H1 (cell line): ENCODE measurements around the gene TSPAN4. TPM values are rescaled to one million over a fixed set of nuclear protein-coding genes. Genes with fewer than 3 reads are reported as not detected.

Source experiments
- CTCF ChIA-PET: fragments of 300-600 bp; sonication (Branson Sonifier 250); formaldehyde crosslinking; loops from one replicate; lab custom pipeline; 2021; ENCODE audit not compliant: partially characterized antibody; lab: Charles Lee
- POLR2A ChIA-PET: fragments of 300-600 bp; sonication (Branson Sonifier 250); formaldehyde crosslinking; loops from one replicate; lab custom pipeline; 2021; ENCODE audit warnings: inconsistent platforms; ENCODE audit not compliant: partially characterized antibody; lab: Charles Lee
- DNase-seq, 2 experiments: peaks; one replicate each; pipeline versions ENCODE4 v3.0.0 to v3.0.0-alpha.2; 2010 to 2022; ENCODE audit warnings: low spot score in 2 of 2, low read depth in 1 of 2, mixed read lengths in 1 of 2
- FAIRE-seq: peaks from 2 replicates; lab custom pipeline; 2011; peaks lifted over from hg19 to GRCh38; lab: Jason Lieb, UNC
- H2AFZ ChIP-seq: 2 replicates; pipeline ENCODE4 v1.8.1; 2012; ENCODE audit warnings: low read length, inconsistent platforms
- H2AK5ac ChIP-seq: 2 replicates; pipeline ENCODE4 v1.6.1; 2013; ENCODE audit warnings: low read depth, low read length
- H2BK120ac ChIP-seq: replicated peaks from 2 replicates; pipeline ENCODE3; 2013; ENCODE audit warnings: low read depth, low read length, inconsistent platforms
- H2BK12ac ChIP-seq: 2 replicates; pipeline ENCODE4 v1.6.1; 2013; ENCODE audit warnings: low read depth, low read length
- H2BK15ac ChIP-seq: 2 replicates; pipeline ENCODE4 v1.6.1; 2013; ENCODE audit warnings: low read length
- H2BK20ac ChIP-seq: 2 replicates; pipeline ENCODE4 v1.6.1; 2013; ENCODE audit warnings: low read length
- H2BK5ac ChIP-seq: 2 replicates; pipeline ENCODE4 v1.6.1; 2013; ENCODE audit warnings: low read depth, low read length
- H3K14ac ChIP-seq: 2 replicates; pipeline ENCODE4 v1.6.1; 2013; ENCODE audit warnings: inconsistent platforms; ENCODE audit not compliant: insufficient read length
- H3K18ac ChIP-seq: 2 replicates; pipeline ENCODE4 v1.6.1; 2013; ENCODE audit warnings: low read length; ENCODE audit errors: extremely low read depth
- H3K23ac ChIP-seq: 2 replicates; pipeline ENCODE4 v1.6.1; 2013; ENCODE audit warnings: inconsistent platforms; ENCODE audit not compliant: insufficient read length
- H3K23me2 ChIP-seq: 2 replicates; pipeline ENCODE4 v1.6.1; 2013; ENCODE audit warnings: low read depth, low read length
- H3K27ac ChIP-seq: 2 replicates; pipeline ENCODE4 v1.6.1; 2011; ENCODE audit warnings: low read depth, low read length, inconsistent platforms
- H3K27me3 ChIP-seq, 4 experiments: replicated peaks in 1 of 4; 1 replicate in 1 of 4; 2 replicates in 3 of 4; pipeline versions ENCODE4 v1.6.1 to v1.8.1; 2011 to 2013; ENCODE audit warnings: low read length in 3 of 4, mild to moderate bottlenecking in 3 of 4, inconsistent platforms in 2 of 4, mixed read lengths in 2 of 4, moderate library complexity in 1 of 4; ENCODE audit not compliant: control insufficient read depth in 3 of 4, insufficient read depth in 3 of 4; ENCODE audit errors: extremely low read depth in 1 of 4
- H3K36me3 ChIP-seq, 4 experiments: 2 replicates each; pipeline versions ENCODE4 v1.6.1 to v1.8.1; 2011 to 2013; ENCODE audit warnings: mild to moderate bottlenecking in 4 of 4, low read length in 3 of 4, moderate library complexity in 2 of 4, control low read depth in 1 of 4, inconsistent platforms in 1 of 4; ENCODE audit not compliant: insufficient read depth in 4 of 4, control insufficient read depth in 2 of 4
- H3K4ac ChIP-seq: replicated peaks from 2 replicates; pipeline ENCODE3; 2013; ENCODE audit warnings: low read length, low read depth, mixed read lengths, inconsistent platforms; ENCODE audit not compliant: insufficient read length
- H3K4me1 ChIP-seq, 4 experiments: replicated peaks in 1 of 4; 1 replicate in 1 of 4; 2 replicates in 3 of 4; pipeline versions ENCODE4 v1.6.1 to v1.8.1; 2011 to 2013; ENCODE audit warnings: low read length in 3 of 4, inconsistent platforms in 2 of 4, mixed read lengths in 1 of 4; ENCODE audit not compliant: insufficient read depth in 4 of 4, control insufficient read depth in 3 of 4
- H3K4me2 ChIP-seq, 2 experiments: 2 replicates each; pipeline versions ENCODE4 v1.6.1 to v1.8.1; 2011 to 2013; ENCODE audit warnings: low read depth in 2 of 2, low read length in 2 of 2, control low read depth in 1 of 2, inconsistent platforms in 1 of 2, mild to moderate bottlenecking in 1 of 2; ENCODE audit not compliant: insufficient read depth in 1 of 2
- H3K4me3 ChIP-seq, 4 experiments: fragments of 200-600, 300-600 bp in 1 of 4; sonication (generic), shearing (Covaris generic), sonication (Bioruptor Twin) in 1 of 4; 2 replicates each; pipeline versions ENCODE4 v1.5.1 to v1.8.1; 2011 to 2016; ENCODE audit warnings: low read length in 4 of 4, low read depth in 3 of 4, control low read depth in 2 of 4, inconsistent platforms in 2 of 4, mild to moderate bottlenecking in 2 of 4, mixed read lengths in 1 of 4, moderate library complexity in 1 of 4; ENCODE audit not compliant: insufficient read depth in 2 of 4; ENCODE audit errors: extremely low read depth in 1 of 4
- H3K56ac ChIP-seq: replicated peaks from 2 replicates; pipeline ENCODE3; 2013; ENCODE audit warnings: low read depth, mild to moderate bottlenecking, mixed read lengths, low read length, inconsistent platforms; ENCODE audit not compliant: insufficient read length
- H3K79me1 ChIP-seq: 2 replicates; pipeline ENCODE4 v1.6.1; 2013; ENCODE audit warnings: low read depth, low read length, control low read depth
- H3K79me2 ChIP-seq, 2 experiments: 2 replicates each; pipeline versions ENCODE4 v1.6.1 to v1.8.1; 2012 to 2013; ENCODE audit warnings: low read length in 2 of 2, mild to moderate bottlenecking in 2 of 2, inconsistent platforms in 1 of 2; ENCODE audit not compliant: insufficient read depth in 2 of 2, control insufficient read depth in 1 of 2
- H3K9ac ChIP-seq, 4 experiments: replicated peaks in 1 of 4; 1 replicate in 1 of 4; 2 replicates in 3 of 4; pipeline versions ENCODE4 v1.6.1 to v1.8.1; 2011 to 2013; ENCODE audit warnings: low read depth in 3 of 4, low read length in 3 of 4, control low read depth in 2 of 4, mild to moderate bottlenecking in 2 of 4, moderate library complexity in 2 of 4, inconsistent platforms in 1 of 4; ENCODE audit errors: extremely low read depth in 1 of 4
- H3K9me3 ChIP-seq, 2 experiments: 2 replicates each; pipeline versions ENCODE4 v1.6.1 to v1.8.1; 2012 to 2013; ENCODE audit warnings: mild to moderate bottlenecking in 2 of 2, moderate library complexity in 2 of 2, control low read depth in 1 of 2, inconsistent platforms in 1 of 2, low read depth in 1 of 2, low read length in 1 of 2, mixed read lengths in 1 of 2; ENCODE audit not compliant: insufficient read depth in 2 of 2
- H4K20me1 ChIP-seq, 2 experiments: replicated peaks in 1 of 2; 2 replicates each; pipeline versions ENCODE3 to v1.8.1; 2011 to 2013; ENCODE audit warnings: inconsistent platforms in 2 of 2, low read length in 2 of 2, mild to moderate bottlenecking in 1 of 2; ENCODE audit not compliant: insufficient read depth in 2 of 2, control insufficient read depth in 1 of 2
- H4K5ac ChIP-seq: 2 replicates; pipeline ENCODE4 v1.6.1; 2013; ENCODE audit warnings: low read length, low read depth, mixed read lengths, inconsistent platforms; ENCODE audit not compliant: insufficient read length
- H4K8ac ChIP-seq: 2 replicates; pipeline ENCODE4 v1.8.0; 2013; ENCODE audit warnings: mild to moderate bottlenecking, moderate library complexity, low read length, inconsistent platforms; ENCODE audit not compliant: insufficient read depth; ENCODE audit errors: extremely low read depth
- H4K91ac ChIP-seq: replicated peaks from 2 replicates; pipeline ENCODE3; 2013; ENCODE audit warnings: low read length, mixed read lengths, inconsistent platforms; ENCODE audit not compliant: insufficient read length
- CREB1 ChIP-seq: IDR thresholded peaks from 2 replicates; pipeline ENCODE4 v1.6.1; 2012; ENCODE audit warnings: inconsistent platforms
- EP300 ChIP-seq, 2 experiments: IDR thresholded peaks; 1 replicate in 1 of 2; 2 replicates in 1 of 2; pipeline ENCODE4 v1.6.1; 2011 to 2012; ENCODE audit warnings: low read depth in 2 of 2, low read length in 2 of 2, mild to moderate bottlenecking in 2 of 2, borderline replicate concordance in 1 of 2, inconsistent platforms in 1 of 2, moderate library complexity in 1 of 2
- GABPA ChIP-seq: IDR thresholded peaks from 2 replicates; pipeline ENCODE4 v1.6.1; 2011; ENCODE audit warnings: mild to moderate bottlenecking, low read length, moderate library complexity, borderline replicate concordance; ENCODE audit not compliant: insufficient read depth
- HDAC6 ChIP-seq: IDR thresholded peaks from one replicate; pipeline ENCODE4 v1.7.1; 2012; ENCODE audit warnings: low read depth, mild to moderate bottlenecking, inconsistent platforms, low read length, moderate library complexity
- POLR2A ChIP-seq, 2 experiments: IDR thresholded peaks; 1 replicate in 1 of 2; 2 replicates in 1 of 2; pipeline ENCODE4 v1.6.1; 2011; ENCODE audit warnings: low read depth in 2 of 2, low read length in 2 of 2, mild to moderate bottlenecking in 2 of 2; ENCODE audit errors: control extremely low read depth in 1 of 2
- RBBP5 ChIP-seq: IDR thresholded peaks from 2 replicates; pipeline ENCODE4 v1.7.1; 2012; ENCODE audit warnings: low read depth, mild to moderate bottlenecking, inconsistent platforms, low read length, moderate library complexity, borderline replicate concordance
- SIN3A ChIP-seq, 2 experiments: IDR thresholded peaks in 1 of 2; conservative IDR thresholded peaks in 1 of 2; 2 replicates each; pipeline ENCODE4 v1.6.1; 2011 to 2012; ENCODE audit warnings: low read length in 2 of 2, improper control_type of control experiment in 1 of 2, low read depth in 1 of 2, mild to moderate bottlenecking in 1 of 2
- SP2 ChIP-seq: IDR thresholded peaks from 2 replicates; pipeline ENCODE4 v1.6.1; 2012; ENCODE audit warnings: mild to moderate bottlenecking, low read length, inconsistent platforms
- SUZ12 ChIP-seq: fragments of 200-600 bp; sonication (generic); IDR thresholded peaks from 2 replicates; pipeline ENCODE4 v1.6.1; 2012; ENCODE audit warnings: mild to moderate bottlenecking, inconsistent platforms, low read length, moderate library complexity, mixed read lengths
- TEAD4 ChIP-seq: IDR thresholded peaks from 2 replicates; pipeline ENCODE4 v1.6.1; 2012; ENCODE audit warnings: low read depth, low read length, inconsistent platforms, mixed read lengths
- USF2 ChIP-seq: IDR thresholded peaks from 2 replicates; pipeline ENCODE4 v1.6.1; 2011; ENCODE audit warnings: low read length, improper control_type of control experiment
- WGBS, 2 experiments: shearing (Covaris generic) in 1 of 2; methylation state at CpG; one replicate each; pipeline versions ENCODE4 v1.1.6 to v1.1.7; 2013 to 2015; ENCODE audit warnings: low lambda C conversion rate in 2 of 2, mixed read lengths in 2 of 2, inconsistent platforms in 1 of 2, low coverage in 1 of 2, missing lambda C conversion rate in 1 of 2; ENCODE audit not compliant: insufficient replicate concordance in 2 of 2, insufficient coverage in 1 of 2, insufficient read length in 1 of 2; ENCODE audit errors: extremely low coverage in 1 of 2, missing lambda C conversion rate in 1 of 2; 5-methylcytosine and 5-hydroxymethylcytosine counted together
- polyA plus RNA-seq, 7 experiments: library from polyadenylated mRNA; depleted of rRNA in 3 of 7; stranded (reverse) in 5 of 7; unstranded in 2 of 7; fragments of >200 nt in 5 of 7; fragments of 200-250 nt in 2 of 7; gene quantifications; 1 replicate in 5 of 7; 2 replicates in 1 of 7; 4 replicates in 1 of 7; pipeline versions ENCODE4 v1.2.1 to v1.2.3, GENCODE V29; 2011 to 2013; ENCODE audit warnings: missing spikeins in 2 of 7, mixed read lengths in 2 of 7
- total RNA-seq: library from RNA; stranded (reverse); fragmentation: NEBNext Ultra II Directional; extraction: Animal tissue kit (Norgen Biotek cat#: 25700); gene quantifications from 2 replicates; pipeline ENCODE4 v1.2.1, GENCODE V29; 2021

Gene TSPAN4
- total and polyA plus RNA-seq, 2 of the 8 experiments (the other 6 are each of a cell fraction or from before 2014, with no cell fraction given): 74.1 to 145 TPM

GRCh38 chr11:799641-800316 is 42.9 kb upstream of the TSPAN4 start:
- Histone ChIP-seq H3K14ac (no peak overlapping the region), H2BK12ac (no peak overlapping the region), H3K9me3 (no peaks in the 10 kb centered on the region), H2BK120ac (no peak overlapping the region), H4K8ac (no peak overlapping the region), H2BK5ac (no peak overlapping the region), H3K79me1 (peaks cover 5% of the 10 kb centered on the region; the same call in 1 of the 2 replicates), H3K36me3 (peaks cover 3 to 30% (median 6%) of the 10 kb centered on the region in 4 experiments; a peak in 5 of 8 replicates), H2BK20ac (no peak overlapping the region), H3K23me2 (peaks cover 12% of the 10 kb centered on the region), H2BK15ac (no peak overlapping the region), H3K9ac (no peak overlapping the region), H4K91ac (no peak overlapping the region), H3K4me1 (peaks cover 4 to 28% (median 20%) of the 10 kb centered on the region in 4 experiments), H4K5ac (no peak overlapping the region), H3K4ac (no peak overlapping the region), H3K4me2 (no peak overlapping the region), H3K79me2 (peaks cover 0 to 5% of the 10 kb centered on the region in 2 experiments; a peak in 1 of 4 replicates), H3K27me3 (no peaks in the 10 kb centered on the region; a peak in 1 of 7 replicates), H3K27ac (no peak overlapping the region), H4K20me1 (peaks cover 0 to 13% of the 10 kb centered on the region in 2 experiments), H3K23ac (no peak overlapping the region), H3K18ac (no peak overlapping the region), H3K4me3 (no peak overlapping the region), H3K56ac (no peak overlapping the region), H2AK5ac (no peak overlapping the region), H2AFZ (no peak overlapping the region)
- DNase-seq (no peak), FAIRE-seq (no peak)
- ChIA-PET CTCF (interaction anchor here (0.8 to 1.3 kb wide), 6 partner anchors 16 to 47 kb away, joined by 3 to 5 read pairs (median 3); no protein-coding TSS in a partner anchor), POLR2A (interaction anchor here (0.6 to 53.0 kb wide), 4 partner anchors 9 to 30 kb away, joined by 3 to 1917 read pairs (median 17); partner anchors contain the start of genes CD151, CRACR2B, PNPLA2 and POLR2L)
- 94% methylated on average over 27 of the region's 32 CpGs; no CpG with 5 or more reads in 1 of the 2 experiments for WGBS, 2 experiments
- TF ChIP-seq USF2 (no peak), EP300 (IDR thresholded peaks at IDR 0.05; ENCODE audit: borderline replicate concordance in 1 of 2, low read depth in 2 of 2, low read length in 2 of 2) (no peak), TEAD4 (no peak), SUZ12 (no peak), SIN3A (conservative IDR thresholded peaks at IDR 0.05 in 1 of 2, IDR thresholded peaks at IDR 0.05 in 1 of 2; ENCODE audit: low read depth in 1 of 2, low read length in 2 of 2) (no peak), GABPA (no peak), POLR2A (IDR thresholded peaks at IDR 0.05; ENCODE audit: control extremely low read depth in 1 of 2, low read depth in 2 of 2, low read length in 2 of 2) (no peak), SP2 (no peak), RBBP5 (no peak), CREB1 (no peak), HDAC6 (no peak)
